Ureter (tissue), 1 donor: ENCODE results near the gene KPNA1. TPM values are rescaled to one million over a fixed set of nuclear protein-coding genes. Genes with fewer than 3 reads are reported as not detected.
A peak's percentile ranks its signal among the peaks of the same experiment; 100 is the strongest.

ENCODE experiments used
- DNase-seq: peaks from one replicate; pipeline ENCODE4 v3.0.0-alpha.2; 2020; ENCODE audit warnings: low spot score
- total RNA-seq: library from RNA; stranded (reverse); gene quantifications from one replicate; pipeline ENCODE4 v1.2.4, GENCODE V29; 2023
- donor health status: DM: yes; HTN: yes; CAD: no.

Gene KPNA1
- 75.7 TPM for total RNA-seq

GRCh38 chr3:122514123-122515019 is at the start of gene KPNA1:
TSS of gene KPNA1 (minus strand) at chr3:122514939. CDS start at chr3:122496565, 18,374 bp downstream.
- DNase-seq: peak; percentile 85

- DNase-seq: peak; percentile 86
Measured at GRCh38 chr3:122564155-122564912, 49.6 kb upstream of the KPNA1 start, which contains the start of the genes DTX3L and PARP9. TSS of gene DTX3L (plus strand) at chr3:122564338. CDS start at chr3:122564427, 89 bp downstream. TSS of gene PARP9 (minus strand) at chr3:122564300. CDS start at chr3:122559620, 4,680 bp downstream.

- no peak for DNase-seq
Measured at GRCh38 chr3:122563717-122564025, 48.9 kb upstream of the KPNA1 start.

GRCh38 chr3:122562923-122563716 is 48.4 kb upstream of the KPNA1 start:
- no peak for DNase-seq

- DNase-seq: peak; percentile 52
Measured at GRCh38 chr3:122560680-122561079, 45.9 kb upstream of the KPNA1 start.

GRCh38 chr3:122559906-122560305 is 45.2 kb upstream of the KPNA1 start:
- DNase-seq: no peak

- no peak for DNase-seq
Measured at GRCh38 chr3:122558605-122559004, 43.9 kb upstream of the KPNA1 start.

- no peak for DNase-seq
Measured at GRCh38 chr3:122557356-122557755, 42.6 kb upstream of the KPNA1 start.

GRCh38 chr3:122555275-122556071 is 40.7 kb upstream of the KPNA1 start:
- DNase-seq: no peak

- no peak for DNase-seq
Measured at GRCh38 chr3:122553171-122553570, 38.4 kb upstream of the KPNA1 start.

- DNase-seq: no peak
Measured at GRCh38 chr3:122548619-122549018, 33.9 kb upstream of the KPNA1 start.

- no peak for DNase-seq
Measured at GRCh38 chr3:122548076-122548475, 33.3 kb upstream of the KPNA1 start.

GRCh38 chr3:122546151-122546550 is 31.4 kb upstream of the KPNA1 start:
- no peak for DNase-seq

- no peak for DNase-seq
Measured at GRCh38 chr3:122538956-122539490, 24.3 kb upstream of the KPNA1 start.

GRCh38 chr3:122536632-122537001 is 21.9 kb upstream of the KPNA1 start:
- DNase-seq: no peak

- no peak for DNase-seq
Measured at GRCh38 chr3:122535964-122536631, 21.4 kb upstream of the KPNA1 start.

GRCh38 chr3:122533931-122534334 is 19.2 kb upstream of the KPNA1 start:
- no peak for DNase-seq

- DNase-seq: no peak
Measured at GRCh38 chr3:122533480-122533879, 18.7 kb upstream of the KPNA1 start.

- DNase-seq: no peak
Measured at GRCh38 chr3:122530164-122530563, 15.4 kb upstream of the KPNA1 start.

- no peak for DNase-seq
Measured at GRCh38 chr3:122523317-122523716, 8.6 kb upstream of the KPNA1 start.
